ENCODE data around the gene TTN. TPM values are rescaled to one million over a fixed set of nuclear protein-coding genes. Genes with fewer than 3 reads are reported as not detected.

The TTN gene
- total RNA-seq, 2 donors from 2014 or later: 1,545 to 1,612 TPM

DNA sequence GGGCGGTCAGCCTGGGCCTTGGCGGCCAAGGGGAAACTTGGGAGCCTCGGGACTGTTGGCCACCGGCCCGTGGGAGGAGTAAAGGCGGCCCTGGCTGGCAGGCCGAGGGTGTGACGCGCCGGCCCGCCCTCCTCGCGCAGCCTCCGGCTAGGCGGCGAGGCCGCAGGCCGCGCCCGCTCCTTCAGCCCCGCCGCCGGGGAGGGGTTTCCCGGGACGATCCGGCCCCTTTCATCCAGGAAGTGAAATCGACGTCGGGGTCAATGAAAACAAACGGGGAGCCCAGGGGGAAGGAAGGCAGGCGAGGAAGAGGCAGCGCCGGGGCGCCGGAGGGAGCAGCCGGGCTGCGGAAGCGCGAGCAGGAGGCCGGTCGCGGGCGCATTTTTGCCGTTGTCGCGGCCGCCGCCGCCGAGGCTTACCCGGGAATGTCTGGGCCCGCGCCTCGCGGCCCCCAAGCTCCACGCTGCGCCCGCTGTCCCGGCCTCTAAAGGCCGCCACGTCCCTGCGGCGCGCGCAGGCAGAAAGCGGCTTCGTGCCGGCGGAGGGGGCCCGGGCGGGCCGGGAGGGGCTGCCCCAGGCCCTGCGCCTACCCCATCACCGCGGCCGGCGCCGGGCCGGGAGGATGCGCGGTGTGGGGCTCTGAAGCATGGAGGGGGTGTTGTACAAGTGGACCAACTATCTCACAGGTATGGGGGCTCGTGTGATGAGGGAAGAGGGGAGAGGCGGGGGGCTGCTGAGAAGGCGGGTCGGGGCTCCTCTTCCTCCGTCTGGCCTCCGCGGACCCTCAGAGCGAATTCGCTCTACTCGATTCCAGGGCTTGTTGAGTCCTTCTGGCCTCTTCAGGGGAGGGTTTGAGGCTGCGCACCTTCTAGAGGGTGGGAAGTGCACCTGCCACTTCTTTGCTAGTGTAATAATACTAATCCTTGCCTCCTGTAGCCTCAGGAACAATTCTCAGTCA lies 326.7 kb downstream of the TTN start, which contains the start of gene PLEKHA3:
Gene PLEKHA3 (plus strand): TSS at position 231 of the 955 bp plus-strand sequence. CDS start 413 bp downstream, at position 644.
- DNase-seq (peak; percentile 98), ATAC-seq (peak; percentile 93 to 94)
- intact Hi-C loops (cut with DNase I): no loop called here

DNA sequence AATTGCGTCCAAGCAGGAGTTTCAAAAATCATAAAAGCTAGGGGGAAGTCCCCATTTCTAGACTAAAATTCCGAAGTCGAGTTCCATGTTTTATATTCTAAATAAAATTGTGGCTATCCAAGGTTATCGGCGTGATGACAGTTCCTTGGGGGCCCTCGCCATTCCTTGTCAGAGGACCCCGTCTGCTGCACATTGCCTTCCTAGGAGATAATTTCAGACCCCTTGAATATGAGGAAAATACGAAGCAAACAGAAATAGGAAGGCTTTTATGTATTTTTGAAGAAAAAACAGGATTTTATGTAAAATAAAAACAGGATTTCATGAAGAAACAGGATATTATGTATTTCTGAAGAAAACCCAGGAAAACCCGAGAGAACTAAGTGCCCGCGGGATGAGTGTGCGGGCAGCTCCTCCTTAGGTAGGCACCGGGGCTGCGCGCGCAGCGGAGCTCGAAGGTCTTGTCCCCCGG lies 327.4 kb downstream of the TTN start:
- no peak for ATAC-seq
- DNase-seq: no peak
- intact Hi-C loops (cut with DNase I): loop anchor here in 1 of 2 donors (2.0 kb wide), 1 partner anchor 29 kb away; the partner anchor contains the start of genes PJVK and PRKRA

GRCh38 chr2:178479275-178479616 lies 328.0 kb downstream of the TTN start:
- ATAC-seq: no peak
- DNase-seq: no peak
- intact Hi-C loops (cut with DNase I): loop anchor here in 1 of 2 donors (2.0 kb wide), 1 partner anchor 28 kb away; the partner anchor contains the start of genes PJVK and PRKRA

DNA sequence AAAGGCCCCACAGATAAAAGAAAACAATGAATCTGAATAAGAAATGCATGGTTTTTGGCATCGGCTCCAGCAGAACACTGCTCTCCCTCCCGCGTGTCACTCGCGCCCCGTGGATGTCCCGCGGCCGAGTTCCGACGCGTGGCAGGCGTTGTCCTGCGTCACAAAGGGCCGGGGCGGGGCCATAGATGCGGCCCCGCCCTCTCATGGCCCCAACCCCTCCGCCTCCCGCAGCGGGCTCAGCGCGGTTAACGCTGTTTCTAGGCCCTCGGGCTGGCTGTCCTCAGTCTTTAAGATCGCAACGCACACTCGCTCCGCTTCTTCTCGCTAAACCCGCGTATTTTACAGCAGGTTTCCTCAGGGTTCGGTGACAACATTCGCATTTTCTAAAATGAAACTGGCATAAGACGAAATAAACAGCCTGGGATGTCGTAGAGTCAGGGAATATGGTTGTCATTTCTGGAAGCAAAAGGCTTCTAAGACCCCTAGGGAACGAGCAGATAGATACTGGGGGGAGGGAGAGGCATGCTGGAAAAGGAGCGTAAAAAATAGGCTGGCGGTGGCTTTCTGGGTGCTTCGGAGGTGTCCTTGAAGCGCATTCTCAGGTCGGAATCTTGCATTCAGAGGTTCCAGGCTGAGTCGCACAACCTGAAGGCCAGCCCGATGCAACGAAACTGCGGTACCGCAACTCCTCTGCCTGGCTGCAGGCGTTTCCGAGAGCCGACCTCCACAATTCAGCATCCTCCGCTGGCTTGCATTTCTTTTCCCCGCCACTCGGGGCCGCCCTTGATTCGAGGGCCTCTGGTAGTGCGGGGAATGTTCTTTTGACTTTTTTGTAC lies 328.6 kb downstream of the TTN start, which contains the start of gene FKBP7:
Gene FKBP7 (minus strand): TSS at position 162 of the 836 bp plus-strand sequence. CDS start 101 bp downstream, at position 61.
- ATAC-seq (peak; percentile 85 to 86), DNase-seq (peak; percentile 90)
- intact Hi-C loops (cut with DNase I): loop anchor here in 1 of 2 donors (2.0 kb wide), 1 partner anchor 28 kb away; the partner anchor contains the start of genes PJVK and PRKRA

DNA sequence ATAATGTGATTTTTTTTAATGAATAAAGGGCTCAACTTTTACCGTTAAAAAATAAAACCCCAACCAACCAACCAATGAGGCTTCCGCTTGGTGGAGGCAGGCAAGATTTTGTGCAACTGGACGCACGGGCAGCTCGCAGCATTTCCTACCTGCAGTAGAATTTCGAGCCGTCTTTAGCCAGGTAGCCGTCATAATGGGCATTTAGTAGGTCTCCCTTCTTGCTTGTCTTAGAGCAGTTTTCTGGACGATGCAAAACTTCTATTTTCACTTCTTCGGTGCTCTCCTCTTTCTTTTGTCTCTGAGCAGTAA lies 329.1 kb downstream of the TTN start:
- ATAC-seq: no peak
- intact Hi-C loops (cut with DNase I): loop anchor here in 1 of 2 donors (2.0 kb wide), 1 partner anchor 27 kb away; the partner anchor contains the start of genes PJVK and PRKRA
- no peak for DNase-seq

DNA sequence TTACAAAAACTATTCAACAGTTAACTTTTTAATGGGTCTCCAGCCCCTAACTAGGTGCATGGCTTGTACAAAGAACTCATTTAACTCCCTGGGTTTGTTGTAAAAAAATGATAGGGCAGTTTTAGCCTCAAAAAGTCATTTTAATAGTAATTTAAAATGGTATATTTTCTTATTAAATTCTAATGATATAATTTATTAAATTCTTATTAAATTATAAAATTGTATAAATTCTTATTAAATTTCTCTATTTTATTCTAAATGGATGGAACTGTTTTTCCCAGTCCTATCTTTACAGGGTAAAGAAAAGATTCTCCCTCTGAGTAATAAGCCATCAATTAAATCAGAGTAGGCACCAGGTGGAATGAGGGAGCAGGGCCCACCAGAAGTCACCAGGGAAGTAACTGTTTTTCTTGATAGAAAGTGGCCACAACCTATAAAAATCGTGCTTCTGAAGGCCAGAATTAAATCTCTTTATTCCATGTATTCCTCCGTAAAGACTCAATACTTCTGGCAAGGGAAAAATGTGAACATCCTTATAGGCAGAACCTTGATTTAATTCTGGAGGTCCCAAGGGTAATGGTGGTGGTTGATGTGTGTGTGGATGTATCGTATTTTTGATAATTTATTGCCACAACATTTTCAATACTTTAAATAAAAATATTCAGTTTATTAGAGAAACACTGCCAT lies 329.6 kb downstream of the TTN start:
- intact Hi-C loops (cut with DNase I): loop anchor here in 1 of 2 donors (2.0 kb wide), 1 partner anchor 27 kb away; the partner anchor contains the start of genes PJVK and PRKRA
- no peak for ATAC-seq

DNA sequence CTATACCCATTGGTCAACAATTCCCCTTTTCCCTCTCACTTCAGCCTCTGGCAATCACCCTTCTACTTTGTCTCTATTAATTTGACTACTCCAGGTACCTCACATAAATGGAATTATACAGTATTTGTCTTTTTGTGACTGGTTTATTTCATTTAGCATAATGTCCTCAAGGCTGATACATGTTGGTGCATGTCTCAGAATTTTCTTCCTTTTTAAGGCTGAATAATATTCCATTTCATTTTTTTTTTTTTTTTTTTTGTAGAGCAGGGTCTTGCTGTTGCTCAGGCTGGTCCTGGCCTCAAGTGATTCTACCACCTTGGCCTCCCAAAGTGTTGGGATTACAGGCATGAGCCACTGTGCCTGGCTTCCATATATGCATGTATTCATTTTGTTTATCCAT lies 330.7 kb downstream of the TTN start:
- intact Hi-C loops (cut with DNase I): no loop called here
- DNase-seq: no peak
- no peak for ATAC-seq

More for the DNA sequence above, 329.6 kb downstream of the TTN start:
- no peak for DNase-seq

Other genes with a start within 250 kb of the TTN start
- gene CCDC141, start 242.7 kb upstream of the TTN start, total RNA-seq: 10 to 100 TPM; 79.4 to 97.5 TPM